ENCODE data around the gene NKD2.

DNA sequence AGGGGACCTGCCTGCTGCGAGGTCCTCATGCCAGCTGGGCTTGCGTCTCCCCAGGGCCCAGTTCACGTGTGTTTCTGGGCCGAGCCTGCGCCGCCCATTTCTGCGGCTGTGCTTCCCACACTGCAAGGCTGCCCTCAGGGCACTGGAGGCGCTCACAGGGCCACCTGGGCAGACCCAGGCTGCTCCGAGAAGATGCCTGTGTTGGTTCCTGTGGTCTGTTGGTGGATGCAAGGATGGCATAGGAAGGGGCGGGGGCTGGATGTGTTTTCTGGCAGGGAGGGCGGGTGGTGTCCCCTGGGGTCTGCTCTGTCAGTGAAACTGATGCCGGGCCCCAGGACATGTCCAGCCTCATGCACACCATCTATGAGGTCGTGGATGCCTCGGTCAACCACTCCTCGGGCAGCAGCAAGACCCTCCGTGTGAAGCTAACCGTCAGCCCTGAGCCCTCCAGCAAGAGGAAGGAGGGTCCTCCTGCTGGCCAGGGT is 25.9 kb downstream of the NKD2 start:
- TF ChIP-seq EZH2phosphoT487 (IDR thresholded peaks at IDR 0.05; ENCODE audit: borderline replicate concordance) (no peak), CTCF (conservative IDR thresholded peaks at IDR 0.05; ENCODE audit: low read length) (no peak)
